K562 (cell line): Measurements from ENCODE around the gene GNAT3. TPM values are rescaled to one million over a fixed set of nuclear protein-coding genes. Genes with fewer than 3 reads are reported as not detected.

Experiments
- ATAC-seq: fragments of 200-7000 bp; cut with Tn5 transposase; 3 replicates; pipeline ENCODE4 v1.9.1; 2020; ENCODE audit warnings: moderate library complexity
- BruUV-seq: library from RNA; stranded (reverse); fragments of 400-500 nt; replicated peaks from 2 replicates; lab custom pipeline; 2021; lab: Mats Ljungman, UMichigan
- CTCF ChIA-PET: fragments of 300-600 bp; formaldehyde crosslinking; extraction: SDS; loops from one replicate; lab custom pipeline; 2021; ENCODE audit warnings: low intra/inter-chr PET ratio; lab: Yijun Ruan, JAX
- POLR2A ChIA-PET: fragments of 300-600, 350-650 bp; sonication (Branson Sonifier 250); formaldehyde crosslinking; extraction: SDS; loops from one replicate; lab custom pipeline; 2021; ENCODE audit warnings: antibody characterized with exemption, inconsistent platforms; lab: Yijun Ruan, JAX
- DNase-seq, 4 experiments: peaks; one replicate each; pipeline versions ENCODE4 v3.0.0 to v3.0.0-alpha.2; 2011 to 2018; ENCODE audit warnings: low spot score in 3 of 4, mixed read lengths in 3 of 4; ENCODE audit errors: extremely low read depth in 1 of 4
- FAIRE-seq: peaks from 2 replicates; lab custom pipeline; 2011; peaks lifted over from hg19 to GRCh38; lab: Jason Lieb, UNC
- H2AFZ ChIP-seq: 2 replicates; pipeline ENCODE4 v1.6.0; 2011; ENCODE audit warnings: low read depth, low read length, control low read depth, inconsistent platforms
- H3K27ac ChIP-seq: fragments of 200-600 bp; 3 replicates; pipeline ENCODE4 v1.8.0; 2011; ENCODE audit warnings: low read depth, mild to moderate bottlenecking, control low read depth, inconsistent platforms, low read length, moderate library complexity, mixed read lengths; ENCODE audit errors: extremely low read depth
- H3K27me3 ChIP-seq, 2 experiments: fragments of 300-600 bp in 1 of 2; 2 replicates in 1 of 2; 3 replicates in 1 of 2; pipeline versions ENCODE4 v1.6.0 to v1.8.0; 2011; ENCODE audit warnings: inconsistent platforms in 2 of 2, low read length in 2 of 2, mild to moderate bottlenecking in 1 of 2, mixed read lengths in 1 of 2, moderate library complexity in 1 of 2; ENCODE audit not compliant: control insufficient read depth in 2 of 2, insufficient read depth in 2 of 2
- H3K36me3 ChIP-seq: fragments of 300-600 bp; 3 replicates; pipeline ENCODE4 v1.8.0; 2011; ENCODE audit warnings: mild to moderate bottlenecking, low read length, inconsistent platforms; ENCODE audit not compliant: control insufficient read depth, insufficient read depth
- H3K4me1 ChIP-seq, 2 experiments: fragments of 200-600 bp in 1 of 2; replicated peaks in 1 of 2; 2 replicates in 1 of 2; 3 replicates in 1 of 2; pipeline versions ENCODE4 v1.5.1 to v1.8.0; 2011; ENCODE audit warnings: inconsistent platforms in 2 of 2, low read length in 2 of 2, mild to moderate bottlenecking in 1 of 2, mixed read lengths in 1 of 2, moderate library complexity in 1 of 2; ENCODE audit not compliant: control insufficient read depth in 2 of 2, insufficient read depth in 2 of 2
- H3K4me2 ChIP-seq: 2 replicates; pipeline ENCODE4 v1.6.1; 2011; ENCODE audit warnings: low read length, control low read depth, inconsistent platforms, mixed read lengths; ENCODE audit not compliant: insufficient read depth
- H3K4me3 ChIP-seq: fragments of 200-600 bp; sonication (generic), shearing (Covaris generic); 2 replicates; pipeline ENCODE4 v1.5.1; 2016; ENCODE audit warnings: control low read depth, inconsistent platforms
- H3K79me2 ChIP-seq: fragments of 200-600 bp; 3 replicates; pipeline ENCODE4 v1.8.0; 2011; ENCODE audit warnings: low read length, inconsistent platforms; ENCODE audit not compliant: control insufficient read depth, insufficient read depth
- H3K9ac ChIP-seq, 2 experiments: 2 replicates each; pipeline versions ENCODE4 v1.6.0 to v1.6.1; 2011; ENCODE audit warnings: low read depth in 2 of 2, low read length in 2 of 2, control low read depth in 1 of 2, inconsistent platforms in 1 of 2, mild to moderate bottlenecking in 1 of 2, mixed read lengths in 1 of 2; ENCODE audit not compliant: insufficient read depth in 1 of 2
- H3K9me1 ChIP-seq: one replicate; pipeline ENCODE4 v1.6.0; 2011; ENCODE audit warnings: inconsistent platforms, mild to moderate bottlenecking, low read length, moderate library complexity; ENCODE audit not compliant: control insufficient read depth, insufficient read depth
- H3K9me3 ChIP-seq: replicated peaks from 2 replicates; pipeline ENCODE4 v1.5.1; 2011; ENCODE audit warnings: low read depth, low read length, inconsistent platforms; ENCODE audit not compliant: control insufficient read depth, insufficient read depth
- H4K20me1 ChIP-seq: replicated peaks from 2 replicates; pipeline ENCODE4 v1.6.1; 2011; ENCODE audit warnings: low read length, inconsistent platforms, mixed read lengths; ENCODE audit not compliant: control insufficient read depth, insufficient read depth
- CBX2 ChIP-seq: fragments of 200-600 bp; sonication (generic); IDR thresholded peaks from one replicate; pipeline ENCODE4 v1.6.1; 2012; ENCODE audit warnings: mild to moderate bottlenecking, low read length, inconsistent platforms; ENCODE audit not compliant: insufficient read depth, poor library complexity, severe bottlenecking
- CHD4 ChIP-seq: fragments of 200-600 bp; sonication (generic); IDR thresholded peaks from 3 replicates; pipeline ENCODE4 v1.6.1; 2012; ENCODE audit warnings: low read depth, mild to moderate bottlenecking, mixed read lengths, low read length, inconsistent platforms; ENCODE audit not compliant: insufficient read depth, insufficient replicate concordance, poor library complexity, severe bottlenecking
- CREBBP ChIP-seq: IDR thresholded peaks from one replicate; pipeline ENCODE4 v1.6.1; 2012; ENCODE audit warnings: low read depth, mild to moderate bottlenecking, control low read depth, inconsistent platforms, low read length
- CXXC5 ChIP-seq: fragments of 250-450 bp; sonication (Bioruptor Pico); IDR thresholded peaks from 2 replicates; pipeline ENCODE4 v1.8.0; 2022; ENCODE audit warnings: inconsistent platforms, mild to moderate bottlenecking, moderate library complexity
- EP300 ChIP-seq: IDR thresholded peaks from 2 replicates; pipeline ENCODE4 v1.6.1; 2012; ENCODE audit warnings: low read length, improper control_type of control experiment
- FOXA1 ChIP-seq: fragments of 450-650 bp; IDR thresholded peaks from 2 replicates; pipeline ENCODE4 v1.6.1; 2016; ENCODE audit warnings: mild to moderate bottlenecking, borderline replicate concordance
- MED1 ChIP-seq: sonication (generic); formaldehyde crosslinking; IDR thresholded peaks from 2 replicates; pipeline ENCODE4 v1.8.1; 2023; ENCODE audit warnings: missing genetic modification reagents, borderline replicate concordance
- NFE2L1 ChIP-seq: fragments of 450-650 bp; IDR thresholded peaks from 2 replicates; pipeline ENCODE4 v1.6.1; 2016; ENCODE audit warnings: missing genetic modification characterization, low read depth, mild to moderate bottlenecking, missing compliant biosample characterization, moderate library complexity, borderline replicate concordance
- NR2C2 ChIP-seq, 2 experiments: fragments of 200-800 bp in 1 of 2; sonication (Bioruptor generic) in 1 of 2; sonication (generic) in 1 of 2; formaldehyde crosslinking in 1 of 2; IDR thresholded peaks; 2 replicates each; pipeline versions ENCODE4 v1.6.1 to v1.8.0; 2016 to 2022; ENCODE audit warnings: mild to moderate bottlenecking in 1 of 2, missing compliant biosample characterization in 1 of 2, missing genetic modification characterization in 1 of 2, missing genetic modification reagents in 1 of 2
- PTRF ChIP-seq: fragments of 450-650 bp; IDR thresholded peaks from 2 replicates; pipeline ENCODE4 v1.6.1; 2016; ENCODE audit warnings: mild to moderate bottlenecking, missing genetic modification characterization, missing compliant biosample characterization
- RAD21 ChIP-seq, 2 experiments: fragments of 250-450 bp in 1 of 2; fragments of 450-650 bp in 1 of 2; sonication (Bioruptor Pico) in 1 of 2; formaldehyde crosslinking in 1 of 2; IDR thresholded peaks in 1 of 2; conservative IDR thresholded peaks in 1 of 2; 2 replicates each; pipeline versions ENCODE4 v1.4.0 to v1.8.0; 2020 to 2022; ENCODE audit warnings: mild to moderate bottlenecking in 2 of 2, moderate library complexity in 1 of 2
- RBM25 ChIP-seq: fragments of 200-400 bp; formaldehyde crosslinking; IDR thresholded peaks from 2 replicates; pipeline ENCODE4 v1.6.1; 2018; ENCODE audit warnings: low read length, low read depth, moderate library complexity; ENCODE audit not compliant: severe bottlenecking
- SLC30A9 ChIP-seq: fragments of 250-450 bp; sonication (Bioruptor Pico); IDR thresholded peaks from 2 replicates; pipeline ENCODE4 v1.8.0; 2022; ENCODE audit warnings: mild to moderate bottlenecking, moderate library complexity
- TARDBP ChIP-seq: fragments of 450-650 bp; IDR thresholded peaks from 2 replicates; pipeline ENCODE4 v1.6.1; 2016
- TFAM ChIP-seq: fragments of 250-450 bp; sonication (Bioruptor Pico); conservative IDR thresholded peaks from 2 replicates; pipeline ENCODE4 v1.5.0; 2021; ENCODE audit warnings: mild to moderate bottlenecking, moderate library complexity
- ZMIZ1 ChIP-seq, 2 experiments: fragments of 150-350 bp in 1 of 2; IDR thresholded peaks; 2 replicates each; pipeline ENCODE4 v1.6.1; 2012 to 2016; ENCODE audit warnings: low read depth in 2 of 2, low read length in 2 of 2, mild to moderate bottlenecking in 1 of 2, moderate library complexity in 1 of 2
- ZNF212 ChIP-seq: fragments of 450-650 bp; formaldehyde crosslinking; IDR thresholded peaks from 2 replicates; pipeline ENCODE4 v1.4.0; 2020; ENCODE audit warnings: mild to moderate bottlenecking
- ZNF354B ChIP-seq: fragments of 250-450 bp; sonication (Bioruptor Pico); IDR thresholded peaks from 2 replicates; pipeline ENCODE4 v1.4.0; 2020
- ZSCAN29 ChIP-seq: fragments of 450-650 bp; IDR thresholded peaks from 2 replicates; pipeline ENCODE4 v1.6.1; 2017
- WGBS: fragments of 100-300 bp; shearing (Covaris generic); methylation state at CpG from one replicate; pipeline ENCODE4 v1.1.6; 2016; ENCODE audit warnings: low coverage, mixed read lengths; ENCODE audit not compliant: insufficient coverage; ENCODE audit errors: missing lambda C conversion rate; 5-methylcytosine and 5-hydroxymethylcytosine counted together
- in situ Hi-C: fragments of 300-500 bp; cut with MboI; formaldehyde crosslinking; loops from 4 replicates; pipeline ENCODE4 v1.15.0; 2018; ENCODE audit warnings: inconsistent platforms, mixed read lengths
- intact Hi-C: fragments of 100-400 bp; cut with micrococcal nuclease; formaldehyde crosslinking; loops from 2 replicates; pipeline ENCODE4 v1.14.2; 2022
- polyA plus RNA-seq, 8 experiments: library from polyadenylated mRNA; depleted of rRNA in 4 of 8; stranded (reverse) in 5 of 8; unstranded in 3 of 8; fragments of >200 nt; fragmentation: Nextera tagmentation in 2 of 8; fragmentation: Illumina TruSeq in 1 of 8; extraction: Ambion mirVana in 2 of 8; extraction: Trizol in 1 of 8; gene quantifications; 2 replicates each; pipeline versions ENCODE4 v1.2.1 to v1.2.3, GENCODE V29; 2011 to 2014; ENCODE audit warnings: inconsistent platforms in 1 of 8, missing spikeins in 1 of 8
- total RNA-seq, 7 experiments: library from RNA; depleted of rRNA in 6 of 7; stranded (reverse); fragments of >200 nt in 6 of 7; fragmentation: Illumina TruSeq in 2 of 7; extraction: Trizol in 2 of 7; gene quantifications; 2 replicates each; pipeline versions ENCODE4 v1.2.1 to v1.2.3, GENCODE V29; 2011 to 2021; ENCODE audit warnings: low replicate concordance in 1 of 7

Gene GNAT3
- total and polyA plus RNA-seq, 9 of the 15 experiments (the other 6 are each of a cell fraction or from before 2014, with no cell fraction given) = not detected

DNA sequence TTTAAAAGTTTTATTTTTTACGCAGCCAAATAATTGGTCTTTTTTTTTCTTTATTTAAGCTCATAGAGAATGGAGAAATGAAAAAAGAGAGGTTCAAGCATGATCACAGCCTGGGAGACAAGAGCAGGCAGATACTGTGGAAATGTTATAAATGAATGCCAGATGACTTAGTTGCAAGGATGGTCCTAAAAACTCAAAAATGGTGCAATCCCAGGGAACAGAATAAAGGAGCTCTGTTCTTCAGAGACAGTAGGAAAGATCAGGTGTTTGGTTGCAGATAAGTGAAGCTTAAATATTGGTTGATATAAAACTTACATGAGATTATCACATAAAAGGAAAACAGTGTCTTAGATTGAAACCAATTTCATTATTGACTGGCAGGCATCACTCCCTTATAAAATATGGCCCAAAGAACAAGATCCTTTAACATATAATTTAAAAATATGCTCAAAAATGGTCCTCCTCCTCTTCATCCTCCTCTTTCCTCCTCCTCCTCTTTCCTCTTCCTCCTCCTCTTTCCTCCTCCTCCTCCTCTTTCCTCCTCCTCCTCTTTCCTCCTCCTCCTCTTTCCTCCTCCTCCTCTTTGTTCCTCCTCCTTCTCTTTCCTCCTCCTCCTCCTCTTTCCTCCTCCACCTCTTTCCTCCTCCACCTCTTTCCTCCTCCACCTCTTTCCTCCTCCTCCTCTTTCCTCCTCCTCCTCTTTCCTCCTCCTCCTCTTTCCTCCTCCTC lies 18.6 kb downstream of the GNAT3 start (continued):
- TF ChIP-seq FOXA1 (no peak), ZNF212 (no peak), NR2C2 (CRISPR knock-in tag; IDR thresholded peaks at IDR 0.05) (no peak), NR2C2 (tag; IDR thresholded peaks at IDR 0.05) (no peak)

- DNase-seq (no peak), ATAC-seq (no peak), FAIRE-seq (no peak)
- Histone ChIP-seq H3K27ac (no peak overlapping the region), H3K4me1 (no peaks in the 10 kb centered on the region), H3K79me2 (no peaks in the 10 kb centered on the region), H3K9me3 (no peaks in the 10 kb centered on the region), H3K36me3 (no peaks in the 10 kb centered on the region), H2AFZ (no peak overlapping the region), H4K20me1 (no peaks in the 10 kb centered on the region), H3K9ac (no peak overlapping the region), H3K4me2 (no peak overlapping the region), H3K4me3 (no peak overlapping the region), H3K9me1 (no peaks in the 10 kb centered on the region), H3K27me3 (no peaks in the 10 kb centered on the region)
- in situ Hi-C loops = no loop called here
- POLR2A ChIA-PET = no interaction called here
- 0% methylated on average over 4 of the region's 4 CpGs for WGBS
- CTCF ChIA-PET = no interaction called here
- intact Hi-C loops = no loop called here
- no peak for TF ChIP-seq PTRF (tag)
- no peak for TF ChIP-seq RBM25
- no peak for TF ChIP-seq ZNF354B
- no peak for TF ChIP-seq CBX2
- TF ChIP-seq EP300 = no peak
- TF ChIP-seq ZMIZ1 (IDR thresholded peaks at IDR 0.05; ENCODE audit: low read depth in 2 of 2, low read length in 2 of 2) = no peak
- TF ChIP-seq ZSCAN29 = no peak
- TF ChIP-seq CHD4 = no peak
- no peak for TF ChIP-seq NFE2L1
- no peak for TF ChIP-seq RAD21 (CRISPR knock-in tag; conservative IDR thresholded peaks at IDR 0.05 in 1 of 2, IDR thresholded peaks at IDR 0.05 in 1 of 2)
- TF ChIP-seq CREBBP = no peak
- TF ChIP-seq SLC30A9 = no peak
- no peak for TF ChIP-seq TFAM (CRISPR knock-in tag)
- no peak for TF ChIP-seq TARDBP
- no peak for TF ChIP-seq CXXC5
- no peak for TF ChIP-seq MED1 (CRISPR knock-in tag)
- BruUV-seq = no TSS peak
Observed at GRCh38 chr7:80491462-80491861, 20.4 kb downstream of the GNAT3 start.
